ENCODE results near the gene METTL15. TPM values are rescaled to one million over a fixed set of nuclear protein-coding genes. Genes with fewer than 3 reads are reported as not detected.

Gene METTL15
- total and polyA plus RNA-seq, 2 experiments from 2014 or later: 9.3 to 23.2 TPM

GRCh38 chr11:28137366-28137765 lies 29.2 kb downstream of the METTL15 start:
- H3K4me3 ChIP-seq: no peak overlapping the region
- H2AFZ ChIP-seq: no peak overlapping the region
- peaks cover 9% of the 10 kb centered on the region for H3K9me3 ChIP-seq (ENCODE audit: low read depth)
- H3K4me2 ChIP-seq: no peak overlapping the region
- H3K79me2 ChIP-seq: no peaks in the 10 kb centered on the region
- H3K4me1 ChIP-seq (ENCODE audit: insufficient read depth): no peaks in the 10 kb centered on the region
- WGBS (ENCODE audit: low lambda C conversion rate, missing lambda C conversion rate): 98% methylated on average over 3 of the region's 3 CpGs
- H3K36me3 ChIP-seq (replicated peaks; ENCODE audit: insufficient read depth, low read depth): peaks cover 11% of the 10 kb centered on the region
- TF ChIP-seq CTCF (IDR thresholded peaks at IDR 0.05; ENCODE audit: poor library complexity): no peak
- TF ChIP-seq EZH2phosphoT487 (IDR thresholded peaks at IDR 0.05; ENCODE audit: low read depth, severe bottlenecking, unreplicated experiment): no peak
- no peak for TF ChIP-seq EZH2 (IDR thresholded peaks at IDR 0.05; ENCODE audit: borderline replicate concordance)
- no peaks in the 10 kb centered on the region for H3K9me2 ChIP-seq (replicated peaks; ENCODE audit: insufficient read depth)
- H3K27ac ChIP-seq: no peak overlapping the region
- H4K20me1 ChIP-seq (ENCODE audit: insufficient read depth, poor library complexity, severe bottlenecking): no peaks in the 10 kb centered on the region
- H3K27me3 ChIP-seq: no peaks in the 10 kb centered on the region
- no peak for DNase-seq (ENCODE audit: low spot score)

GRCh38 chr11:28137832-28138231 lies 29.6 kb downstream of the METTL15 start:
- Histone ChIP-seq H2AFZ (no peak overlapping the region), H3K4me1 (ENCODE audit: insufficient read depth) (no peaks in the 10 kb centered on the region), H3K27ac (no peak overlapping the region), H3K4me3 (no peak overlapping the region), H4K20me1 (ENCODE audit: insufficient read depth, poor library complexity, severe bottlenecking) (no peaks in the 10 kb centered on the region), H3K27me3 (no peaks in the 10 kb centered on the region), H3K79me2 (no peaks in the 10 kb centered on the region), H3K4me2 (no peak overlapping the region), H3K9me3 (ENCODE audit: low read depth) (peaks cover 9% of the 10 kb centered on the region), H3K36me3 (replicated peaks; ENCODE audit: insufficient read depth, low read depth) (peaks cover 11% of the 10 kb centered on the region), H3K9me2 (replicated peaks; ENCODE audit: insufficient read depth) (no peaks in the 10 kb centered on the region)
- no peak for DNase-seq (ENCODE audit: low spot score)
- 100% methylated on average over 1 of the region's 1 CpG for WGBS (ENCODE audit: low lambda C conversion rate, missing lambda C conversion rate)
- no peak for TF ChIP-seq CTCF (IDR thresholded peaks at IDR 0.05; ENCODE audit: poor library complexity)
- TF ChIP-seq EZH2phosphoT487 (IDR thresholded peaks at IDR 0.05; ENCODE audit: low read depth, severe bottlenecking, unreplicated experiment): no peak
- no peak for TF ChIP-seq EZH2 (IDR thresholded peaks at IDR 0.05; ENCODE audit: borderline replicate concordance)

- H3K9me2 ChIP-seq (replicated peaks; ENCODE audit: insufficient read depth): no peaks in the 10 kb centered on the region
- no peak overlapping the region for H3K4me3 ChIP-seq
- no peaks in the 10 kb centered on the region for H4K20me1 ChIP-seq (ENCODE audit: insufficient read depth, poor library complexity, severe bottlenecking)
- H3K4me1 ChIP-seq (ENCODE audit: insufficient read depth): no peaks in the 10 kb centered on the region
- H3K4me2 ChIP-seq: no peak overlapping the region
- peaks cover 10% of the 10 kb centered on the region for H3K36me3 ChIP-seq (replicated peaks; ENCODE audit: insufficient read depth, low read depth)
- H3K79me2 ChIP-seq: no peaks in the 10 kb centered on the region
- WGBS (ENCODE audit: low lambda C conversion rate, missing lambda C conversion rate): 98% methylated on average over 5 of the region's 5 CpGs
- peaks cover 9% of the 10 kb centered on the region for H3K9me3 ChIP-seq (ENCODE audit: low read depth)
- no peak overlapping the region for H3K27ac ChIP-seq
- H3K27me3 ChIP-seq: no peaks in the 10 kb centered on the region
- H2AFZ ChIP-seq: no peak overlapping the region
- TF ChIP-seq EZH2phosphoT487 (IDR thresholded peaks at IDR 0.05; ENCODE audit: low read depth, severe bottlenecking, unreplicated experiment): no peak
- no peak for TF ChIP-seq EZH2 (IDR thresholded peaks at IDR 0.05; ENCODE audit: borderline replicate concordance)
- TF ChIP-seq CTCF (IDR thresholded peaks at IDR 0.05; ENCODE audit: poor library complexity): no peak
- DNase-seq (ENCODE audit: low spot score): no peak
These were observed 31.7 kb downstream of the METTL15 start for GRCh38 chr11:28139841-28140415.

Data from hepatocyte (in vitro differentiated cells).